GM23338 (cell line): ENCODE results near the gene FAM83F.

Experiments used
- CREB1 ChIP-seq: fragments of 250-450 bp; sonication (Bioruptor Pico); IDR thresholded peaks from 2 replicates; pipeline ENCODE4 v1.5.0; 2020; ENCODE audit warnings: low read depth, mild to moderate bottlenecking, moderate library complexity
- CTCF ChIP-seq, 2 experiments: fragments of 200-600 bp in 1 of 2; sonication (generic) in 1 of 2; conservative IDR thresholded peaks; 2 replicates each; pipeline versions ENCODE4 v1.5.1 to v1.6.1; 2016 to 2017; ENCODE audit warnings: antibody characterized with exemption in 2 of 2, low read depth in 2 of 2, mild to moderate bottlenecking in 2 of 2, moderate library complexity in 1 of 2
- EZH2 ChIP-seq: fragments of 200-600 bp; sonication (generic); IDR thresholded peaks from one replicate; pipeline ENCODE4 v1.8.0; 2017; ENCODE audit warnings: antibody characterized with exemption, mild to moderate bottlenecking, low read depth; ENCODE audit not compliant: unreplicated experiment
- EZH2phosphoT487 ChIP-seq: fragments of 200-600 bp; sonication (generic); IDR thresholded peaks from one replicate; pipeline ENCODE4 v1.8.1; 2018; ENCODE audit warnings: antibody characterized with exemption; ENCODE audit not compliant: unreplicated experiment
- JUNB ChIP-seq: IDR thresholded peaks from one replicate; pipeline ENCODE4 v1.6.1; 2016; ENCODE audit warnings: antibody characterized with exemption; ENCODE audit not compliant: unreplicated experiment
- NANOG ChIP-seq: IDR thresholded peaks from 2 replicates; pipeline ENCODE4 v1.6.1; 2016; ENCODE audit warnings: antibody characterized with exemption, borderline replicate concordance
- POLR2AphosphoS5 ChIP-seq: IDR thresholded peaks from 2 replicates; pipeline ENCODE4 v1.6.1; 2016; ENCODE audit warnings: antibody characterized with exemption, low read depth
- REST ChIP-seq: IDR thresholded peaks from one replicate; pipeline ENCODE4 v1.6.1; 2018; ENCODE audit warnings: antibody characterized with exemption; ENCODE audit not compliant: unreplicated experiment
- ZNF462 ChIP-seq: fragments of 250-450 bp; sonication (Bioruptor Pico); IDR thresholded peaks from 2 replicates; pipeline ENCODE4 v1.5.0; 2020; ENCODE audit warnings: mild to moderate bottlenecking, moderate library complexity

- TF ChIP-seq CTCF (conservative IDR thresholded peaks at IDR 0.05; ENCODE audit: low read depth in 2 of 2) (no peak), REST (no peak), NANOG (no peak), JUNB (no peak), EZH2 (no peak), CREB1 (CRISPR knock-in tag) (no peak), ZNF462 (no peak), POLR2AphosphoS5 (no peak), EZH2phosphoT487 (no peak)
These were observed 37.7 kb upstream of the FAM83F start for GRCh38 chr22:39956932-39957664.
